ENCODE results near the gene ISG20.
"Not testable (repeated sequence)": the region's sequence is repeated elsewhere in the genome, so short reads cannot be mapped to it uniquely, and the experiment has no call there.

The ISG20 gene

DNA sequence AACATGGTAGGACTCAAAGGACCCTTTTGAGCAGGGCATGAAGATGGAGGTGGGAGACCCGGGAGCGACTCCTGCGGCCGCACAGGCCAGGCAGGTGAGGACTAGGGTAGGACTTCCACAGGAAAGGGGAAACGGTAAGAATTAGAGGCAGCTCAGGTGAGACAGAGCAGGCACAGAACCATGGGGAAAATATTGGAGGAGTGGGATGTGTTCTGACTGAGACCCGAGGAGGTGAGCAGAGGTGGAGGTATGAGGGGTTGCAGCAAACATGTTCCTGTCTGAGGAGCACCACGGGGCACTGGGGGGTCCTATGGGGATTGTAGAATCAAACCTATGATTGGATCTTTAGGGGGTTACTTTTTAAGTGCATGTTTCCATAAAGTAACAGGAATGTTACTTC lies 1.4 kb upstream of the ISG20 start:
- DNase-seq: no peak

- DNase-seq: no peak
These were observed 783 bp upstream of the ISG20 start for GRCh38 chr15:88637841-88638625.

- DNase-seq: no peak
These were observed 3.2 kb downstream of the ISG20 start for GRCh38 chr15:88641959-88642452.

DNA sequence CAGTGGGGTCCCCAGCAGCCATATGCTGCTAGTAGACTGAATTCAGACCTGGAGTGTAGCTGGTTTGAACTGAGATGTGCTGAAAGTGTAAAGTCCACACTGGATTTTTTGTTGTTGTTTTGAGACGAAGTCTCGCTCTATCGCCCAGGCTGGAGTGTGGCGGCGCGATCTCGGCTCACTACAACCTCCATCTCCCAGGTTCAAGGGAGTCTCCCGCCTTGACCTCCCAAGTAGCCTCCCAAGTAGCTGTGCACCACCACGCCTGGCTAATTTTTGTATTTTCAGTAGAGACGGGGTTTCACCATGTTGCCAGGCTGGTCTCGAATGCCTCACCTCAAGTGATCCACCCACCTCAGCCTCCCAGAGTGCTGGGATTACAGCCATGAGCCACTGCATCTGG lies 3.7 kb downstream of the ISG20 start:
- DNase-seq: not testable (repeated sequence)

GRCh38 chr15:88644741-88645140 lies 5.9 kb downstream of the ISG20 start:
- peak; percentile 5 for DNase-seq

- DNase-seq: no peak
These were observed 6.6 kb downstream of the ISG20 start for GRCh38 chr15:88645171-88646087.

- DNase-seq: no peak
These were observed 7.2 kb downstream of the ISG20 start for GRCh38 chr15:88646088-88646405.

GRCh38 chr15:88646951-88647350 lies 8.1 kb downstream of the ISG20 start:
- DNase-seq: no peak

- no peak for DNase-seq
These were observed 8.7 kb downstream of the ISG20 start for GRCh38 chr15:88647351-88648105.

DNA sequence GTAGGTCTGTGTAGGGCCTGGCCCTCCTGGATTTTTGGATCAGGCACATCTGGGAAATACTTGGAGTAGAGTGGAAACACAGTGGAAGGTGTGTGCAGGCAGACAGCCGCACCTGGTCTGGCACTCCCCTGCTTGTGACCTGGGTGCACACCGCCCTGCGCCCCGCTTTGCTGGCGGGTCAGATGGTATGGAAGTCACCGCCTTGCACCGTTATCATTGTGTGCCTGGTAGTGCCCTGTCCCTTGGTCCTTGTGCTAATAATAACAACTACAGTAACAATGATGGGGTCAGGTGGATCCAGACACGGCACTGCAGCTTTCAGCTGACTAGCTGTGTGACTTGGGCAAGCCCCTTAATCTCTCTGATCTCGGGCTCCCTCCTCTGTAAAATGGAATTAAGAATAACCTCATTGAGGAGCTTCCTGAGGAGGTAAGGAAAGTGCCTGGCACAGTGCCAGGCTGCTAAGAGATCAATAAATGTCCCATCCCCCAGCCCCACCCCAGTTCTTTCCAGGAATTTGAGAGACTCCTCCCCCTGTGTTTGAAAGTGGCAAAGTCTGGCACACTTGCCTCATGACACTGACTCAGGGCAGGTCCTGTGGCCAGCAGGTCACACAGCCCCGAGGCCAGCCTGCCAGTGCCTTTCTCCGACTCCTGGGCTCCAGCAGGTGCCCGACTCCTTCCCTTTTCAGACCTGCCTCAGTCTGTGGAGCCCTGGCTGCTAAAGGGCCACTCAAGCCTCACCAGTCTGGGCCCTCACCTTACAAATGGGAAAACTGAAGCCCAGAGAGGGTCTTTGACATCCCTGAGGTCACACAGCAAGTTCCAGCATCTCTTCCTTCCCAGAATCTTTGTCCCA lies 9.8 kb downstream of the ISG20 start:
- no peak for DNase-seq

GRCh38 chr15:88649286-88649733 lies 10.5 kb downstream of the ISG20 start:
- DNase-seq: peak; percentile 83

- DNase-seq: no peak
These were observed 11.1 kb downstream of the ISG20 start for GRCh38 chr15:88649753-88650551.

DNA sequence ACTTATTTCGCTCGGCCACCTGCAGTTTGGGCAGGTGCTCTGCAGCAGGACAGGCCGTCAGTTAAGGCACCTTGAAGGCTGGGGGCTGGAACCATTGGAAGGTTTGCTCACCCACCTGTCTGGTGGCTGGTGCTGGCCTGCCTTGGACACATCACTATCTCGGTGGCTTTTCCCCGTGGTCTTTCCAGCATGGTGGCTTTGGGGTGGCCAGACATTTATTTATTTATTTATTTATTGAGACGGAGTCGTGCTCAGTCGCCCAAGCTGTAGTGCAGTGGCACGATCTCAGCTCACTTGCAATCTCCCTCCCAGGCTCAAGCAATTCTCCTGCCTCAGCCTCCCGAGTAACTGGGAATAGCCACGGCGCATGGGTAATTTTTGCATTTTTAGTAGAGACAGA lies 11.7 kb downstream of the ISG20 start:
- no peak for DNase-seq

GRCh38 chr15:88651136-88651732 lies 12.4 kb downstream of the ISG20 start:
- no peak for DNase-seq

- no peak for DNase-seq
These were observed 13.2 kb downstream of the ISG20 start for GRCh38 chr15:88651971-88652370.

- no peak for DNase-seq
These were observed 13.8 kb downstream of the ISG20 start for GRCh38 chr15:88652456-88653199.

- DNase-seq: no peak
These were observed 14.6 kb downstream of the ISG20 start for GRCh38 chr15:88653200-88654064.

- DNase-seq: no peak
These were observed 15.8 kb downstream of the ISG20 start for GRCh38 chr15:88654430-88655102.
